Vagina (tissue), 2 donors: Measurements from ENCODE around the gene FOXA3.

ENCODE experiments used
- CTCF ChIP-seq, 3 experiments: fragments of 450-650 bp in 2 of 3; fragments of 200-600 bp in 1 of 3; sonication (generic) in 1 of 3; IDR thresholded peaks; one replicate each; pipeline ENCODE4 v1.5.1; 2017 to 2019; ENCODE audit warnings: antibody characterized with exemption in 3 of 3, mild to moderate bottlenecking in 2 of 3, moderate library complexity in 2 of 3
- POLR2A ChIP-seq, 2 donors: fragments of 450-650 bp; IDR thresholded peaks; one replicate each; pipeline ENCODE4 v1.6.1; 2017; ENCODE audit warnings: antibody characterized with exemption in 2 of 2, mild to moderate bottlenecking in 2 of 2, moderate library complexity in 2 of 2
- POLR2AphosphoS5 ChIP-seq, 2 donors: sonication (generic); formaldehyde crosslinking; IDR thresholded peaks; one replicate each; pipeline ENCODE4 v1.9.0; 2017; ENCODE audit warnings: antibody characterized with exemption in 2 of 2, mild to moderate bottlenecking in 2 of 2, low read depth in 1 of 2; ENCODE audit not compliant: insufficient read depth in 1 of 2

GRCh38 chr19:45917421-45918091, 53.4 kb downstream of the FOXA3 start:
- TF ChIP-seq POLR2A (IDR thresholded peaks at IDR 0.05) = no peak
- no peak for TF ChIP-seq POLR2AphosphoS5 (IDR thresholded peaks at IDR 0.05; ENCODE audit: insufficient read depth in 1 of 2, low read depth in 1 of 2)
- TF ChIP-seq CTCF (IDR thresholded peaks at IDR 0.05) = no peak
